Measurements from ENCODE around the gene LTV1.
"Not testable (repeated sequence)": the region's sequence is repeated elsewhere in the genome, so short reads cannot be mapped to it uniquely, and the experiment has no call there.

The LTV1 gene

DNA sequence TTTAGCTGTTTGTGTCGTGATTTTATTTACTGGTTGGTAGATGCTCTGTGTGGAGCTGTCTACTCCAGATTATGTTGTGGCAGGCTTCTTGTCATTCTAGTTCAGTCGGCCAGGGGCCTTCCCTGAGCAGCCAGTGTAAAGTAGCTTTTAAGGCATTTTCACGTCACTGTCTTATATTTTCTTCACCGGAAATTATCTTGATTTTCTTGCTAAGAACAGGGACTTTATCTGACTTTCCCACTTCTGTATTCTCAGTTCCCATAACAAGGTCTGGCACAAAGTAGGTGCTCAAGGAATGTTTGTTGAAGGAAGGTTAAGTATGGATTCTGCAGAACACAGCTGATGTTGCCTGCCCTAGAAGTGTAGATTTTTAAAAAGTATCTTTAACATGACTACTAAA lies 868 bp downstream of the LTV1 start:
- H3K27ac ChIP-seq, result peak overlapping the region; percentile 86

GRCh38 chr6:143845033-143845432 lies 1.9 kb downstream of the LTV1 start:
- TF ChIP-seq, protein P1, sequence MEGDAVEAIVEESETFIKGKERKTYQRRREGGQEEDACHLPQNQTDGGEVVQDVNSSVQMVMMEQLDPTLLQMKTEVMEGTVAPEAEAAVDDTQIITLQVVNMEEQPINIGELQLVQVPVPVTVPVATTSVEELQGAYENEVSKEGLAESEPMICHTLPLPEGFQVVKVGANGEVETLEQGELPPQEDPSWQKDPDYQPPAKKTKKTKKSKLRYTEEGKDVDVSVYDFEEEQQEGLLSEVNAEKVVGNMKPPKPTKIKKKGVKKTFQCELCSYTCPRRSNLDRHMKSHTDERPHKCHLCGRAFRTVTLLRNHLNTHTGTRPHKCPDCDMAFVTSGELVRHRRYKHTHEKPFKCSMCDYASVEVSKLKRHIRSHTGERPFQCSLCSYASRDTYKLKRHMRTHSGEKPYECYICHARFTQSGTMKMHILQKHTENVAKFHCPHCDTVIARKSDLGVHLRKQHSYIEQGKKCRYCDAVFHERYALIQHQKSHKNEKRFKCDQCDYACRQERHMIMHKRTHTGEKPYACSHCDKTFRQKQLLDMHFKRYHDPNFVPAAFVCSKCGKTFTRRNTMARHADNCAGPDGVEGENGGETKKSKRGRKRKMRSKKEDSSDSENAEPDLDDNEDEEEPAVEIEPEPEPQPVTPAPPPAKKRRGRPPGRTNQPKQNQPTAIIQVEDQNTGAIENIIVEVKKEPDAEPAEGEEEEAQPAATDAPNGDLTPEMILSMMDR (conservative IDR thresholded peaks at IDR 0.05), result no peak
- H3K27ac ChIP-seq, result no peak overlapping the region

More for the DNA sequence above, 868 bp downstream of the LTV1 start:
- TF ChIP-seq, protein P1 (conservative IDR thresholded peaks at IDR 0.05), result no peak

DNA sequence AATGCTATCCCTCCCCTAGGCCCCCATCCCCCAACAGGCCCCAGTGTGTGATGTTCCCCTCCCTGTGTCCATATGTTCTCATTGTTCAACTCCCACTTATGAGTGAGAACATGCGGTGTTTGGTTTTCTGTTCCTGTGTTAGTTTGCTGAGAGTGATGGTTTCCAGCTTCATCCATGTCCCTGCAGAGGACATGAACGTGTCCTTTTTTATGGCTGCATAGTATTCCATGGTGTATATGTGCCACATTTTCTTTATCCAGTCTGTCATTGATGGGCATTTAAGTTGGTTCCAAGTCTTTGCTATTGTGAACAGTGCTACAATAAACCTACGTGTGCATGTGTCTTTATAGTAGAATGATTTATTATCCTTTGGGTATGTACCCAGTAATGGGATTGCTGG lies 8.6 kb downstream of the LTV1 start:
- not testable (repeated sequence) for H3K27ac ChIP-seq

DNA sequence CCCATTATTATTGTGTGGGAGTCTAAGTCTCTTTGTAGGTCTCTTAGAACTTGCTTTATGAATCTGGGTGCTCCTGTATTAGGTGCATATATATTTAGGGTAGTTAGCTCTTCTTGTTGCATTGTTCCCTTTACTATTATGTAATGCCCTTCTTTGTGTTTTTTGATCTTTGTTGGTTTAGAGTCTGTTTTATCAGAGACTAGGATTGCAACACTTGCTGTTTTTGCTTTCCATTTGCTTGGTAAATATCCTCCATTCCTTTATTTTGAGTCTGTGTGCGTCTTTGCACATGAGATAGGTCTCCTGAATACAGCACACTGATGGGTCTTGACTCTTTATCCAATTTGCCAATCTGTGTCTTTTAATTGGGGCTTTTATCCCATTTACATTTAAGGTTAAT lies 11.9 kb downstream of the LTV1 start:
- H3K27ac ChIP-seq, result not testable (repeated sequence)

DNA sequence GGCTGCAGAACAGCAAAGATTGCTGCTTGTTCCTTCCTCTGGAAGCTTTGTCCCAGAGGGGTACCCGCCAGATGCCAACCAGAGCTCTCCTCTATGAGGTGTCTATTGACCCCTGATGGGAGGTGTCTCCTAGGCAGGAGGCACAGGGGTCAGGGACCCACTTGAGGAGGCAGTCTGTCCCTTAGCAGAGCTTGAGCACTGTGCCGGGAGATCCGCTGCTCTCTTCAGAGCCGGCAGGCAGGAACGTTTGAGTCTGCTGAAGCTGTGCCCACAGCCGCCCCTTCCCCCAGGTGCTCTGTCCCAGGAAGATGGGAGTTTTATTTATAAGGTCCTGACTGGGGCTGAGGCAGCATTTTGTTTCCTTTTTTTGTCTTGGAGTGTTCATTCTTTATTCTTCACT lies 13.6 kb downstream of the LTV1 start:
- H3K27ac ChIP-seq, result not testable (repeated sequence)

DNA sequence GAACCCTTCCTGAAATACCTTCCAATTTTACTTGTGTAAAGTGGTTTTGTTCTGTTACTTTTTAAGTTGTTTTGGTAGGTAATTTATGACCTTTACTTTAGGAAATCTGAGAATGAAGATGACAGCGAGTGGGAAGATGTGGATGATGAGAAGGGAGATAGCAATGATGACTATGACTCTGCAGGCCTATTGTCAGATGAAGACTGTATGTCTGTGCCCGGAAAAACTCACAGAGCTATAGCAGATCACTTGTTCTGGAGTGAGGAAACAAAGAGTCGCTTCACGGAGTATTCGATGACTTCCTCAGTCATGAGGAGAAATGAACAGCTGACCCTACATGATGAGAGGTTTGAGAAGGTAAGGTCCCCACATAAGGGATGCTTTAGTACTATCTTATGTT lies 14.5 kb downstream of the LTV1 start:
- H3K27ac ChIP-seq, result no peak overlapping the region
- TF ChIP-seq, protein P1 (conservative IDR thresholded peaks at IDR 0.05), result no peak

GRCh38 chr6:143859891-143860660 lies 16.9 kb downstream of the LTV1 start:
- TF ChIP-seq, protein P1 (conservative IDR thresholded peaks at IDR 0.05), result no peak
- H3K27ac ChIP-seq, result no peak overlapping the region

DNA sequence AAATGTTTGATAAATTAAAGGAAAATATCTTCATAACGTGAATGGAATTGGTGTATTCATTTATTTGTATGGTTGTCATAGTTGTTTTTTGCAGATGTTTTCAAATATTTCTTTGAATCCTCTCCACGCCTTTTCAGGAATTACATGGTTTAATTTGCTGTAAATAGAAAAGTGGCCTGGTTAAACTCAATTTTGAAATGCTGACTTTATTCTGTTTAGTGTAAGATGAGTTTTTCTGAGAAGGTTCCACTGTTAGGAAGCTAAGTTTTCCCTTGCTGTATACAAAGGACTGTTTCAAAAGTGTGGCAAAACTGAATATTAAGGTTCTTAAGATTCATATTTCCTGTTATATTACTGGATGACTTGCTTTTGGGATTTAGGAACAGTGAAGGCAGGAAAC lies 20.6 kb downstream of the LTV1 start:
- H3K27ac ChIP-seq, result no peak overlapping the region
- TF ChIP-seq, protein P1 (conservative IDR thresholded peaks at IDR 0.05), result no peak

DNA sequence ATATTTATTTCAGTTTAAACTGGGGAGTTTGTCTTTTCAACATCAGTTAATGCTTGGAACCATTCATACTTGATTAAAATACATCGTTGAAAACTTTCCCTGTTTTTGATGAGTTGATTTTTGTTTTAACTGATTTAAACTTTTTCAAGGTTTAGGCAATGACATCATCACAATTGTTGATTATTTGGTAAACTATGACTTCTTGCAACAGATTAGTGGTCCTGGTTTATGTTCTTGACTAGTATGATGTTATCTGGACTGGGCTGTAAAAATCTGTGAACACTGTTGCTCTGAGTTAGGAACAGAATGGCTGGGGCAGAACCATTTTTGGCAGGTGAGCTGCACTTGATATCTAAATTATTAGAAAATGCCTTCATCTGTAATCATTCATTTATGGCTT lies 21.1 kb downstream of the LTV1 start, which contains the start of gene ZC2HC1B:
ZC2HC1B (plus strand) TSS at position 241 of the 400 bp plus-strand sequence; CDS start at position 307, 66 bp downstream.
- H3K27ac ChIP-seq, result no peak within 1 kb of the TSS
- TF ChIP-seq, protein P1 (conservative IDR thresholded peaks at IDR 0.05), result no peak

Measured in VCaP (cell line).